ENCODE measurements around the gene TLR9.

The TLR9 gene

DNA sequence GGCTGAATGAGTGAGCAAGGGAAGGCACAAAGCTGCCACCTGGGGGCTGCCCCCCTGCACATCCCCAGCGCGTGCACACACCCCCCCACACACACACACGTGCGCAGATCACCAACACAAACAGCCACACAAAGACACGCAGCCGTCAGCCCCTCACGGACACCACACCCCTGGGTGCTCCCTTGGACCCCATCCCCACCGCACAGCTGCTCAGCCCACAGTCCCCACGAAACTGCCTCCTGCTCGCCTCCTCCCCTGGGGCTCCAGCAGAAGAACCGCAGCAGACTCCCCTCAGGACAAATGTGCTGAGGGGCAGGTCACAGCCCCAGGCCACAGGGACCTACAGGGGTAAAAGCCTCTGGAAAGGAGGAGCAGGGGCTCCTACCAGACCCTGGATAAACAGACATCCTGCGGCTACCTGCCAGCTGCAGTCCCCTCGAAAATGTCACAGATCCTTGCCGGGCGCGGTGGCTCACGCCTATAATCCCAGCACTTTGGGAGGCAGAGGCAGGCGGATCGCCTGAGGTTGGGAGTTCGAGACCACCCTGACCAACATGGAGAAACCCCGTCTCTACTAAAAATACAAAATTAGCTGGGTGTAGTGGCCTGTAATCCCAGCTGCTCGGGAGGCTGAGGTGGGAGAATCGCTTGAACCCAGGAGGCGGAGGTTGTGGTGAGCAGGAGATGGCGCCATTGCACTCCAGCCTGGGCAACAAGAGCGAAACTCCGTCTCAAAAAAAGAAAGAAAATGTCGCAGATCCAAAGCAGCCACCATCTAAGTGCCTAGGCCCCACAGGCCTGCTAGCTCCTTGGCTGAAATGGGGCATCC is 7.0 kb upstream of the TLR9 start:
- DNase-seq: peak in 1 of 4 experiments; percentile 21

DNA sequence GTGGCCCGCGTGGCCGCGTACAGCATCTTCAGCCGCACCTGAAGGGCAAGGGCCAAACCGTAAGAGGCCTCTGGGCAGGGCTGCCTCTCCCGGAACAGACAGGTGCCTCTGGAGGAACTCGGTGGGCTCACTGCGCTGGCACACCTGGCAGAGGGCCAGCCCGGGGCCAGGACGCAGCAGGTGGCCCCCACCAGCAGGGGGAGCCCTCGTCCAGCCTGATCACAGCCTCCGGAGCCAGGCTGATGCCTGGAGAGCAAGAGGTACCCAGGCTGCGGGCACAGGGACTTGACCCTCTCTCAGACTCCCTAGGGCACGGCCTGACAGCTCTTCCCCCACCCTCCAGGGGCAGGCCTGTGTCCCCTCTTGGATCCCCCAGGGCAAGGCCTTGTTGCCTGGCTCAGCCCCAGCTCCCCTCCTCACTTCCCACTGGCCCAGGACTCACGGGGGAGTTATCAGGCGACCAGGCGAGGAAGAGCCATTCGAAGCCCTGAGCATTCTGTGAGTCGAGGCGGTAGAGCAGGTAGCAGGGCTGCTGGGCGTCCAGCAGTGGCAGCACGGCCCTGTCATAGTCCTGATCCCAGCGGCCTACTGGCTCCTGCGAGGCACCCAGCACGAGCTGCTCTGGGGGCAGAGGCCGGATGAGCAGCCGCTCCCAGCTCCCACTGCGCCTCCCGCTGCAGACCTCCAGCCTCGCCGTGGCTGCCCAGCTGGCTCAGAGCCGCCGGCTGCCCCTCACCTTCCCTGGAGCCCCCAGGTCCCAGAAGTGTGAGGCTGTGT is 6.2 kb upstream of the TLR9 start:
- peak; percentile 80 to 94 (median 88) for DNase-seq

DNA sequence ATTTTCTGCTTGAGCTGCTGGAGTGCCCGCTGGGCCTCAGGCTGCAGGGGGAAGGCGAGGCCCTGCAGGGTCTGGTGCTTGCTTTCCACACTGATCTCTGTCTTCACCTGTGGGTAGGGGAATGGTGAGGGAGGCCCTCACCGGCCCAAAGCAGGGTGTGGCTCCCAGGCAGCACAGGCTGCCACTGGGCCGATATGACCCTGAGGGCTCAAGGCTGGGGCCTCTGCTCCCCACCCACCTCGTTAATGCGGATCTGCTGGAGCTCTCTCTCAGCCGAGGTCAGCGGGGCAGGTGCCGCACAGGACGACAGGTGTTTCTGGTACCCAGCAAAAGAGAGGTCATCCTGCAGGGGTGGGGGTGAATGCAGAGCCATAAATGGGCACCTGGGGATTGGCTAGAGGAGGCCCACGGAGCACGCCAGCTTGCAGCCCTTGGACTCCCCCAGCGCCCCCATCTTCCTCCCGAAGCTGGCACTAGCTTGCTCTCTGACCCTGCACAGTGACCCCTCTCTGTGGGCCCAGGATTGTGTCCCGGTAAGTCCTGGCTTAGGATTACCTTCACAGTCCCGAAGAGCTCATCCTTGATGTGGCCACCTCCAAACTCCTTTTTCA is 5.5 kb upstream of the TLR9 start:
- DNase-seq: no peak

DNA sequence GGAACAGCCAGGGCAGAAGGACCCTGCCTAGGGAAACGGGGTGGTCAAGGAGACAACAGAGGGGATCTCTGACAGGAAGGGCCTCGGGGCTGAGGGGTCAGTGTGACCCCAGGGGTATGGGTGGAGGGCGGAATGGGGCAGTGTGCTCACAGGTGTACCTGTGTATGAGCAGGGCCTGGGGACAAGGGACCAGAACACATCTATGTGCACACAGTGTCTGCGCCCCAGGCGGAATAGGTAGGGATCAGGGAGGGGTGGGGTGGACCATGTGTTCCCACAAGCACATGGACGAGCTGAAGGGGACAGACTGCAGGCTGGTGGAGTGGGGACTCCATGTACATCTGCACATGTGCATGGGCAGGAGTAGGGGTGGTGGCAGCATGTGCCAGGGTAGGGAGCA is 5.0 kb upstream of the TLR9 start:
- DNase-seq: no peak

DNA sequence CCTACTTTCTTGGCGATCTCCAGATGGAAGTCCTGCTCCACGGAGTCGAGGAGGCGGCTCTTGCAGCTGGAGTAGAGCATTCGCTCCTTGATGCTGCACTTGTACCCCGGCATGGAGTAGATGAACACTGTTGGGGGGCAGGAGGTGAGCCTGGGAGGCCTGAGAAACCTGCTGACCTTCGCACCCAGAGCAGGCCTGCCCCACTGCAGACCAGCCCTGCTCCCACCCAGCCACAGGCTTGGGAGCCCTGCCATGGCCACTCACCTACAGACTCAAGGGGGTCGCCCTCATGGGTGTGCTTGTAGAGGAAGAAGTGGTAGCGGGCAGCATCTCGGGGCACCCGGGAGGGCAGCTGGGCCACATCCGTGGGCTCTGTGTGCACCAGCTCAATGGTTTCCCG is 4.2 kb upstream of the TLR9 start:
- DNase-seq: no peak

DNA sequence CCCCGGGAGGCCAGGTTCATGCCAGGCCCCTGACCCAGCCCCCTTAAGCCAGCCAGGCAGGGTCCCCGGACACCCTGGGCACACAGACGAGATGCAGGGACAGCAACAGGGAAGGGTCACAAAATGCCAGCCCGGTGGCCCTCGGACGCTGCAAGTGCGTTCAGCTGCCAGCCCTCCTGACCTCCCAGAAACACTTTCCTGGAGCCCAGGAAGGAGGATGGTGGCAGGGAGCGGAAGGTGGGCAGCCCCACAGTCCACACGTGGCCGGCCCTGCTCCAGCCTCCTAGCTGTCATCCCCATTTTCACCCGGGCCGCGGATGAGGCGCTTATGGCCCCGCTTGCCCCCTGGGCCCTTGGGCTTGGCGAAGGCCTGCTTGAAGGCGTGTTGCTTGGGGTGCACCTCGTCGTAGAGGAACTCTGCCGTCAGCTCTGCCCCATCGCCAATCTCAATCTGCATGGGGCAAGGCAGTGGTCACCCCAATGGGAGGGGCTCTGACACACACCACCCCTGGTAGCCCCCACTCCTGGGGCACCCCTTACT is 3.4 kb upstream of the TLR9 start:
- no peak for DNase-seq

DNA sequence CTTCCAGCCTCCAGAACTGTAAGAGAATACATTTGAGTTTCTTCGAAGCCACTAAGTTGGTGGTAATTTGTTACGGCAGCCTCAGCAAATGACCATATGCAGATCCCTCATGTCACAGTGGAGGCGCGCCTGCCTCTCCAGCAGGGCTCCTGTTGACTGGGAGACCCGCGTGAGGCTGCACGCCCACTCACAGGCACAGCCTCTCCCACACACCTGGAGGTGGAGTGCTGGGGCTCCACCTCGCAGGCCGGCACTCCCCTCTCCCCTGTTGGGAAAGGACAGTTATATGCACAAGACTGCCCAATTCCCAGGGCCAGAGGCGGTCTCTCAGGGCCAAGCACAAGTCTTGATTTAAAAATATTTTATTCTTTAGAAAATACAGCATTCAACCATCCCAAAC is 2.8 kb upstream of the TLR9 start:
- DNase-seq: no peak

DNA sequence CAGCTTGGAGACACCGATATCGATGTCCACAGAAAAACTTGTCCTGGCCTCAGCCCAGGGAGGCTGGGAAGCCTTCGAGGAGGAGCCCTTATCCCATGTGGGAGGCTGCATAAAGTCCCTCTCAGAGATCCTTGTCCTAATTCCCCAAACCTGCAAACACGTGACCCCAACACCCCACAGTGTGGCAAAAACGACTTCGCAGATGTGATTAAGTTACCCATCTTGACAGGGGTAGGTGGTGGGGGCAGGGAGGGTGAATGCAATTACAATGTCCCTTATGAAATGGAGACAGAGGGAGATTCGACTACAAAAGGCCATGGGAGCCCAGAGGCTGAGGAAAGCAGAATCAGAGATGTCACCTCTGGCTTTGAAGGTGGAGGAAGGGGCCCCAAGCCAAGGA is 2.3 kb upstream of the TLR9 start:
- no peak for DNase-seq

DNA sequence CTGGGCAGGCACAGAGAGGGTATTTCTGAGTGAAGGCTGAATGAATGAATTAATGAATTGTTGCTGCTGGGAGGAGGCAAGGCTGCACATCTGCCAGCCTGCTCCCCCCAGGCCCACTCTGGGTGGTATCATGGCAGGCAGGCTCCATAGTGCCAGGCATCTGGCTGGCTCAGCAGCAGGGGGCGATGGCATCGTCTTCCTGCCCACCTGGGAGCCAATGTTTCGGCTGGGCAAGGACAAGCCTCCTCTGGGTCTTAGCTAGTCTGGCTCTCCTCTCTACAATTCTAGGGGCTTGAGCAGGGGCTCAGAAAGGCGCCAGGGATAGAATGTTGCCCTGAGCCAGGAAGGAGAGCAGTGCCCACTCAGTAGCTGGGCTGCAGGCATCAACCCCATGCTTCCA is 1.7 kb upstream of the TLR9 start:
- DNase-seq: no peak

DNA sequence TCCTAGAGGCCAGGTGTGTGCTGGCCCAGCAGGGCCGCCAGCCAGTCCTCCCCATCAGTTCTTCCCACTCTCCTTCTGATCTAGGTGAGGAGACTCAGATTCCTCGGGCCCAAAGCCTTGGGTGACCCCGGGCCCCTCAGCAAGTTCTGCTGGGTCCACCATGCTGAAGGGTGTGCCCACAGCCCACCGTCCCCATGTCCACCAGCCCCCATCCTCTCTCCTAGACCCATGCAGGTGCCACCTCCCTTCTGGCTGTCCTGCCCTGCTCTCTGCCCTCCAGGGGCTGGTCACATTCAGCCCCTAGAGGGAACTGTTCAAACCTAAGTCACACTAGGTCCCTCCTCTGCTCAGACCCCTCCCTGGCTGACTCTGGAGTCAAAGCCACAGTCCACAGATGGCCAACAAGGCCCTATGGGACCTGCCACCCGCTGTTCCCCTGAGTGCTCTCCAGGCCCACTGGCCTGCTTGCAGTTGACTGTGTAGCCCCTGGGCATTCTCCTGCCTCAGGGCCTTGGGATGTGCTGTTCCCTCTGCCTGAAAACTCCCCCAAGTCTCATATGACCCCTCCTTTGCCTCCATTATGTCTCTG is 878 bp upstream of the TLR9 start:
- DNase-seq: no peak

DNA sequence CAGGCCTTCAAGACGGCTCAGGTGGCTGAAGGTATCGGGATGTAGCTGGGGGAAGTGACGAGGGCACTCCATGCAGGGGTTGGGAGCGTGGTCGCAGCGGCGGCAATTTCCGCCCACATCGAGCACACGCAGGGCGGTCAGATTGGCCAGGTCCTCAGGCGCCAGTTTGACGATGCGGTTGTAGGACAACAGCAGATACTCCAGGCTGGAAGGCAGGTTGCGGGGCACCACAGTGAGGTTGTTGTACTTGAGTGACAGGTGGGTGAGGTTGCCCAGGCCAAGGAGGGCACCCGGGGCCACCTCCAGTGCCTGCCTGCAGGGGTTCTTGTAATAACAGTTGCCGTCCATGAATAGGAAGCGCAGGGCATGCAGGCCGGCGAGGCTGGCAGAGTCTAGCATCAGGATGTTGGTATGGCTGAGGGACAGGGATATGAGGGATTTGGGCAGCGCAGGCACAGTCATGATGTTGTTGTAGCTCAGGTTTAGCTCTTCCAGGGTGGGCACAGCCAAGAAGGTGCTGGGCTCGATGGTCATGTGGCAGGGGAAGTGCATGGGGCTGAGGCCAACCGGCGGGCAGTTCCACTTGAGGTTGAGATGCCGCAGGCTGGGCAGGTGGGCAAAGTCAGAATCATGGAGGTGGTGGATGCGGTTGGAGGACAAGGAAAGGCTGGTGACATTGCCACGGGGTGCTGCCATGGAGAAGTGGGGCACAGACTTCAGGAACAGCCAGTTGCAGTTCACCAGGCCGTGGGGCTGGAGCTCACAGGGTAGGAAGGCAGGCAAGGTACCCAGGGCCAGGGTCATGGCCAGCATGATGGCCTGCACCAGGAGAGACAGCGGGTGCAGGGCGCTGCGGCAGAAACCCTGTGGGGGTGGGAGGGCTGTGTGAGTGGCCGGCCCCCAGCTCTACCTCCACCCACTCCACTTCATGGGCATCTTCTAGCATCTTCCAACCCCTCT is 1.7 kb downstream of the TLR9 start:
- no peak for DNase-seq

DNA sequence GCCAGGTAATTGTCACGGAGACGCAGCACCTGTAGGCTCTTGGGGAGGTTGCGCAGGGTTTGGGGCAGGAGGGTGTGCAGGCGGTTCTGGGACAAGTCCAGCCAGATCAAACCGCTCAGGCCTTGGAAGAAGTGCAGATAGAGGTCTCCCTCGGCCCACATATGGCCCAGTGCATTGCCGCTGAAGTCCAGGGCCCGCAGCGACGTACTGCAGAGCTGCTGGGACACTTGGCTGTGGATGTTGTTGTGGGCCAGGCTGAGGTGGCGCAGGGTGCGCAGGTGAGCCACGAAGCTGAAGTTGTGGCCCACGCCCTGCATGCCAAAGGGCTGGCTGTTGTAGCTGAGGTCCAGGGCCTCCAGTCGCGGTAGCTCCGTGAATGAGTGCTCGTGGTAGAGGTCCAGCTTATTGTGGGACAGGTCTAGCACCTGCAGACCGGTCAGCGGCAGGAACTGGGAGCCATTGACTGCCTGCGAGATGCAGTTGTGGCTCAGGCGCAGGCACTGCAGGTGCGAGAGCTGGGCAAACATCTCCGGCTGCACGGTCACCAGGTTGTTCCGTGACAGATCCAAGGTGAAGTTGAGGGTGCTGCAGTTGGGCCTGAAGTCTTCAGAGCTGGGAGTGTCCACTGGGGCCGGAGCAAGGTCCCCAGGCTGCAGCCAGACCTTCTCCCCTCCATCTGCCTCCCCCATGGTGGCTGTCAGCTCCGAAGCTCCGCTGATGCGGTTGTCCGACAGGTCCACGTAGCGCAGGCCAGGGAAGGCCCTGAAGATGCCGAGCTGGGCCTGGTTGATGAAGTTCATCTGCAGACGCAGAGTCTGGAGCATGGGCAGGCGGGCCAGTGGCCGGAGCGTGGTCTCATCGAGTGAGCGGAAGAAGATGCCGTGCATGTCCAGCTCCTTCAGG is 2.9 kb downstream of the TLR9 start:
- no peak for DNase-seq

DNA sequence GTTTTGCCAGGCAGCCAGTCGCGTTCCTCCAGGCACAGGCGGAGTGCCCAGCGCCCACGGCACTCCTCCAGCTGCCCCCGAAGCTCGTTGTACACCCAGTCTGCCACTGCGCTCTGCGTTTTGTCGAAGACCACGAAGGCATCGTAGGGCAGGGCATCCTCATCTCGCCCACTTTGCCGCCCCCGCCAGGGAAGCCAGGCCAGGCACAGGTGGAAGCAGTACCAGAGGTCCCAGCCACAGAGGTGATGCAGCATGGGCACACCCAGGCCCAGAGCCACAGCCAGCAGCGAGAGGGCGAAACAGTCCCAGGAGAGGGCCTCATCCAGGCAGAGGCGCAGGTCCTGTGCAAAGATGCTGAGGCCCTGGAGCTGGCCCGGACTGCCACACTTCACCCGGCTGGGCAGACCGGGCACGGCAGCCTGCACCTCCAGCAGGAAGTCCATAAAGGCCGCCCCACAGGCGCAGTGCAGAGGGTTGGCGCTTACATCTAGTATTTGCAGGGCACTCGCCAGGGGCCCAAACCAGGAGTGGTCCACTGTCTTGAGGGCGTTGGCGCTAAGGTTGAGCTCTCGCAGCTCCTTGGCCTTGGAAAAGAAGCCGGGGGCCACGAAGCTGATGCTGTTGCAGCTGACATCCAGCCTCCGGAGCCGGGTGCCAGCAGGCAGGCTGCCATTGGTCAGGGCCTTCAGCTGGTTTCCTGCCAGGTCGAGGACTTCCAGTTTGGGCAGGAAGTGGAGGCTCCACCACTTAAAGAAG is 3.7 kb downstream of the TLR9 start:
- peak in 2 of 4 experiments; percentile 42 to 65 for DNase-seq

DNA sequence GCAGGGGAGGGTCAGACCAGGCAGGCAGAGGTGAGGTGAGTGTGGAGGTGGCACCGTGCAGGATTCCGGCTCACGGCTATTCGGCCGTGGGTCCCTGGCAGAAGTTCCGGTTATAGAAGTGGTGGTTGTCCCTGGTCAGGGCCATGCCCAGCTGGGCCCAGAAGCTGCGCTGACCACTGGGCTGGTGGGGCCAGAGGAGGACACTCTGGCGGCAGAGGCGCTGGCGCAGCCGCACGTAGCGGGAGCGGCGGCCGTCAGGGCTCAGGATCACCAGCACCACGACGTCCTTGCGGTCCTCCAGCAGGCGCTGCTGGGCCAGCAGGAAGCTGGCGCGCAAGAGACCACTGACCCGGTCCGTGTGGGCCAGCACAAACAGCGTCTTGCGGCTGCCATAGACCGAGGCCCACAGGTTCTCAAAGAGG is 4.3 kb downstream of the TLR9 start:
- DNase-seq: no peak

DNA sequence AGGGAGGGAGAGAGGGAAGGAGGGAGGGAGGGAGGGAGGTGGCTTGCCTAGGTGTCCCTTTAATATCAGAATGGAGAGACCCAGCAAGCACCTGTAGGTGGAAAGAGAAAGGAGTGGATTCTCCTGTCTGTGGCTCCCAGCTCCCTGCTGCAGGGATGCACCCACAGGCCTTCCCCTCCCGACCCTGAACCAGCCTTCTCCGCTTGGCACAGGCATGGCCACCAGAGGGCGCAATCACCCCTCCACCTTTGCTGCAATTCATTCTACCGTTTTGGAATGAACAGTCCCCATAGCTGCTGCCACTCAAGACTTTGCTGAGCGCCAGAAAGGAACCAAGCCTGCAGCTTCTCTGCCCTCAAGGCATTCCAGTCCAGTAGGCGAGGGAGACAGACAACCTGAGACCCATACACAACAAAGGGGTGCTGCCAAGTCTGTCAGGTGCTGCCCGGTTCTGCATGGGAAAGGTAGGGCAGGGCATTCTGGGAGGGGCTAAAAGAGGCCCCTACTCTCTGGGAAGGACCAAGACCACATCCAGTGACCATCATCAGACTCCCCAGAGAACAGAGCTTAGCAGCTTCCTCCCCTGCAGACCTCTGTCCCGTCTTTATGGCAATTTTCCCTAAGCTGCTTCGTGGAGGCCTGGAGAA is 4.9 kb downstream of the TLR9 start:
- DNase-seq: peak; percentile 79 to 90 (median 86)

DNA sequence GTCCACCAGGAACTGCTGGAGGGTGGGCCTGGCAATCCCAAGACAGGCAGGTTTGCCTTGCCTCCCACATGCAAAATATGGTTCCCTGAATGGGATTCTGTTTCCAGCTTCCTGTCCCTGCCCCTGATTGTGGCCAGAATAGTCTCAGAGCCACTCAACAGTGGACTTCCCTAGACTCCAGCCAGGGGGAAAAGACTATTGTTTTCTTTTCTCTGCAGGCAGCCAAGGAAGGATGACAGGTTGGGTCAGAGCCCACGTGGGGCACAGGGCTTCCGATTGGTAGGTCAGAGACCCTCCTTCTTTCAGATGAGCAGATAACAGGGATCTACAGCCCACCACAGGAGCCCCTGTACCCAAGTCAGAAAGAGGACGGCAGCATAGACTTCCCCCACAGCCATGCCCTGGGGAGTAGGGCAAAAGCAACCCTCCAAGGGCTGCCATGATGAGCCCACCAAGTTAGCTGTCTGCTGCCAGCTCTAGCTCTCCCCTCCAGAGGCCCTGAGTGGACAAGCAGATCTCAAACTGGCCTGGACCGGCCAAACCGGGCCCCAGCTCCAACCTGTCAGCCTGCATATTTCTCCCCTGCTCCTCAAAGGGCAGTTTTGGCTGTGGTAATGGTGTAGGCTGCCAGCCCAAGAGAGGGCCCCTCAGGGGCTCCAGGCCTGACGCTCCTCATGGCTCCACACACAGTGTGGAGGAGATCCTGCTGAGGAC is 6.4 kb downstream of the TLR9 start:
- DNase-seq: no peak

DNA sequence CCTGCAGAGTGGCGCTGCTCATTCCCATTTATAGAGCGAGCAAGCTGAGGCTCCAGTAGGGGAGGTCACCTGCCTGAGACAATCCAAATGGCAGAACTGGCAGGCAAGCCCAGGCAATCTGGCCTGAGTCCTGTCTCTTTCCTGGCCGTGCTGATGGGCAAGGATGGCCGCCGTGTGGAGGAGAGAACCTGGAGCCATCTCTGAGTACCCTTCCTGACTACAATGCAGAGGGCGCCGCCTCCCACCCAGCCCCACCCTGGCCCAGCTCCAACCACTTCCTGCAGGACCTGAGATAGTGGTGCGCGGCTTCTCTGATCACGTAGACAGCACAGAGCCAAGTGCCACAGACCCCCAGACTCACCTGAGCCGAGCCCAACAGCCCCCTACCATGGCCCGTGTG is 7.0 kb downstream of the TLR9 start:
- peak in 1 of 4 experiments; percentile 23 for DNase-seq

DNA sequence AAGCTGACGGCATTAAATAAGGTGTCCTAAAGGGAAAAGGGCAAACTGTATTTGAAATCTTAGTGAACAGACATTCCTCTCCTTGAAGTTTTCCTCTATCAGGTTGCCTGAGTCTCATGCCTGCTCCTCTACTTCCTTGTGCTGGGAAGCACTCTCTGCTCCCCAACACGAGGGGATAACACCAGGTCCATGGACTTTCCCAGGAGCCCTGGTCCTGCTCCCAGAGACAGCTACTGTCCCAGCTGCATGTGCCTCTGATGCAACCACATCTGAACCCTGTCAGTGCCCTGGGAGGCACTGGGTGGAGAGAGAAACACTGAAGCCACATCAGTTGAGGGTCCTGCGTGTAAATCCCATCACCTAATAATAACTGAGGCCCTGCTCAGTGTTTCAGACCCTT is 7.4 kb downstream of the TLR9 start:
- no peak for DNase-seq

DNA sequence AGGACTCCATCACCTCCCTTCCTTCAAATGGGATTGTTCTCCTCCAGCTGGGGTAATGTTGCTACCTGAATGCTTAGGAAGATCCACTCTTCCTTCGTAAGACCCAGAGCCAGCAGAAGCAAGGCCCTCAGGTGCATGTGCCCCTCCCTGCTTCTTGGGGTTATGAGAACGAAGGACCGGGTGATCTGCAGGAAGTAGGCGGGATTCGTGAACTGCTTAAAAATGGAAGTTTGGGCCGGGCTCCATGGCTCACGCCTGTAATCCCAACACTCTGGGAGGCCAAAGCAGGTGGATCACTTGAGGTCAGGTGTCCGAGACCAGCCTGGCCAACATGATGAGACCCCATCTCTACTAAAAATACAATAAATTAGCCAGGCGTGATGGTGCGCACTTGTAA is 8.0 kb downstream of the TLR9 start:
- no peak for DNase-seq
